Head of caudate nucleus (tissue), 42 donors: ENCODE data around the gene TSNAX.
"Not testable (repeated sequence)": the region's sequence is repeated elsewhere in the genome, so short reads cannot be mapped to it uniquely, and the experiment has no call there.

ENCODE experiments used
- DNase-seq, 42 donors: peaks; one replicate each; pipeline versions ENCODE4 v3.0.0 to v3.0.0-alpha.2; 2020 to 2021; ENCODE audit warnings: mixed read lengths in 7 of 42
- intact Hi-C: fragments of 100-400 bp; cut with DNase I; formaldehyde crosslinking; loops from one replicate; pipeline ENCODE4 v1.15.0; 2022

The TSNAX gene, protein sequence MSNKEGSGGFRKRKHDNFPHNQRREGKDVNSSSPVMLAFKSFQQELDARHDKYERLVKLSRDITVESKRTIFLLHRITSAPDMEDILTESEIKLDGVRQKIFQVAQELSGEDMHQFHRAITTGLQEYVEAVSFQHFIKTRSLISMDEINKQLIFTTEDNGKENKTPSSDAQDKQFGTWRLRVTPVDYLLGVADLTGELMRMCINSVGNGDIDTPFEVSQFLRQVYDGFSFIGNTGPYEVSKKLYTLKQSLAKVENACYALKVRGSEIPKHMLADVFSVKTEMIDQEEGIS

DNA sequence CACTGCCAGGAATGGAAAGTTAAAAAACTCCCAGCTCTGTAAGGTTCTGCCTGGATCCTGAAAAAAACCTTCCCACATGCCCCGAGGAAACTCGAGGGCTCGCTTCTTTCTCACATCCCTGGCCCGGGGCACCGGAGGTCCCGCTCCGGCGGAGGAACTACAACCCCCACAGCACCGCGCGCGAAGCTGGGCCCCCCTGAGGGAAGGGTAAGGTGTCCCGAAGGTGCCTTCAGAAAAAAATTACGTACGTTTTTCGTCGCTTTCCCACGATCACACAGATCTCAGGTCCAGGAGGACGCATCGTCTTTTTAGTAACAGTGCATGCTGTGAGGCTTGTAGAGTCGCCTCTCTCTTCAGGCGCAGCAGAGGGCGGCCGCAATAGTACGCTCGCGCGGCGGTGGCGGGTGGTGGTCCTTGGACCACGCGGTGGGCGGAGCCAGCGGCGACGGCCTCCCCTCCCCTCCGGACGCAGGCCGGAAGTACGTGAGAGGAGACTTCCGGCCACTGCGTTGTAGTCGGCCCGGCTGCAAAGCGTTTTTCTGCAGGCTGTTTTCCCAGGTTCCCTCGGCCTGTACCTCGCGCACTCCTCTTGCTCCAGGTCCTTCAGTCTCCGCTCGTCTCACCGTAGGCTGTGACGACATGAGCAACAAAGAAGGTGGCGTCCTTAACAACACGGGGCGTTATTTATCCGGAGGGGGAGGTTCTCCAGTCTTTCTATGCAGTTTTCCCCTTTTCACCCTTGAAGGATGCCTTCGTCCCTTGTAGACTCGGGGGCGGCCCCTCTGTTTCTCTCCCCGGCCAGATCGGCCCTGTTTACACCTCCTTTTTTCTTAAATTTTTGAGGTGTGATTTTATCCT lies at the start of gene TSNAX:
TSS of gene TSNAX (plus strand) at position 498 of the 858 bp plus-strand sequence. CDS start at position 640, 142 bp downstream.
- DNase-seq = peak; percentile 75 to 95 (median 91)
- intact Hi-C loops = loop anchor here (5.0 kb wide), 2 partner anchors 106 to 191 kb away; partner anchors contain the start of genes EGLN1, EXOC8 and SPRTN

DNA sequence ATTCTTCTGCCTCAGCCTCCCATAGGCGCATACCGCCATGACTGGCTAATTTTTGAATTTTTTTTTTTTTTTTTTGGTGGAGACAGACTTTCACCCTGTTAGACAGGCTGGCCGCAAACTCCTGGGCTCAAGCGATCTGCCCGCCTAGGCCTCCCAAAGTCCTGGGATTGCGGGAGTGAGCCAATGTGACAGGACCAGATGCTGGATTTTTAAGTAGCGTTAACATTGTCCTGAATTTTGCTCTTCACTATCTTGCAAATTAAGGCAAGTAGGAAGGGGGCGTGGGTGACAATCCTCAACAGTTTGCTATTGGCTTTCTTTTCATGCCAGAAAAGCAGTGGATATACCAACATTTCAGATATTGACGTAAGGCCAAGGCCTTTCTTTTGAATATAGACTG lies 49.7 kb upstream of the TSNAX start:
- intact Hi-C loops = no loop called here
- DNase-seq = no peak

DNA sequence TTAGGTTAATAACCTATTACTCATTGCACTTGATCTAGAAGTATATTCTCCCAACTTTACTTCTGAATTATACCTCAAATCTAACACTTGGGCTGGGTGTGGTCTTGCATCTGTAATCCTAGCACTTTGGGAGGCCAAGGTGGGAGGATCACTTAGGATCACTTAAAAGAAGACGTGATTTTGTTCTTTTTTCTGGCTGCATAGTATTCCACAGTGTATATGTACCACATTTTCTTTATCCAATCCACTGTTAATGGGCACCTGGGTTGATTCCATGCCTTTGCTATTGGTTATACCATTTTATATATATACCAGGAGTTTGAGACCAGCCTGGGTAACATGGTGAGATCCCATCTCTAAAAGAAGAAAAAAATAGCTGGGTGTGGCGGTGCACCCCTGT lies 48.5 kb upstream of the TSNAX start:
- no peak for DNase-seq
- intact Hi-C loops = no loop called here

DNA sequence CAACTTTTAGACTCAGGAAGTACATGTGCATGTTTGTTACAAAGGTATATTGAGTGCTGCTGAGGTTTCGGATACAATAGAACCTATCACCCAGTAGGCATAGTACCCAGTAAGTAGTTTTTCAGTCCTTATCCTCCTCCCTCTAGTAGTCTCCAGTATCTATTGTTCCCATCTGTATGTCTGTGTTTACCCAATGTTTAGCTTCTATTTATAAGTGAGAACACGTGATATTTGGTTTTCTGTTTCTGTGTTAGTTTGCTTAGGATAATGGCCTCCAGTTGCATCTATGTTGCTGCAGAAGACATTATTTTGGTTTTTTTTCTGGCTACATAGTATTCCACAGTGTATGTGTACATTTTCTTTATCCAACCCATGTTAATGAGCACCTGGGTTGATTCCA lies 47.2 kb upstream of the TSNAX start:
- intact Hi-C loops = no loop called here
- no peak for DNase-seq

DNA sequence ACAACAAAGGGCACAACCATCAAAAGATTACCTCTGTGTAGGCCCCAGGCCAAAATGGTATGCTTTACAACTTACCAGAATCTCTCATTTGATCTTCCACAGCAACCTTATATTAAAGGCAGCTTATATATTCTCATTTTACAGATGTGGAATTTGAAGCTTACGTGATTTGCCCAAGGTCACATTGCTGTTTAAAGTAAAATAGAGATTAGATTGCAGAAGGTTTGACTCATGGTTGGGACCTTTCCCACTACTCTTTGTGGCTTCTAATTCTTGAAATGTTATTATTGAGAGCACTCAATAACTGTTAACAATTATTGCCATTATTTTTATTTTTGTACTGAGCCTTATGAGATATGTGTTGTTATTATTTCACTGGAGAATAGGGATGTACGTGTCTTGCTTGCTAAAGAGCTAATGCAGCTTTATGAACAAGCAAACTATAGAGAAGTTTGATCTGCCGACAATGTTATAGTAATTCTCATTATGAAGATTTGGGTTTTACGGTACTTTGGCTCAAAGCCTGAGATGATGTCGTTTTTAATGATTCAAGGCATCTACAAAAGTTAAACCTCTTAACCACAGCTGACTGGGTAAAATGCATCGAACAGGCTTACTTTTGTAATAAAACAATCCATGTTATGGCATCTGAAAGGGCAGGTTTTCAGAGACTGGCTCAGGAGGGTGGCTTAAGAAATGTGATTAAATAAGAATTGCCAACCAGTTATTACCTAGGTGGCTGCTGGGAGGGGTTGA lies 43.3 kb upstream of the TSNAX start:
- no peak for DNase-seq
- intact Hi-C loops = no loop called here

DNA sequence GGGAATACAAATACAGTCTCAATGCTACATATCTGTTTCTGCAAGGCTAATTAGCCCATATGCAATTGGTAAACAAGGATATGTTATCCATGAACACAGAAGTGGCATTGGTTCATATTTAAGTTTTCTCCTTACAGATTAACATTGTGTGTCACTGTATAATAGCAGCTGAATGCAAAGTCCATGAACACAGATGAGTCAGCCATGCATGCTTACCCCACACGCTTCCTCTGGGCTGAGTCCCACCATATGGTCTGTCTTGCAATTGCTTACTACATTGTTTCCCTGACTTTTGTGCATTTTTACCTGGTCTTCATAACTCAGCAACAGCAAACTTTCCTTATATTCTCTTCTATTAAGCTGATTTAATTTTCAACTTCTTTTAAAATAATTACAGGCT lies 41.5 kb upstream of the TSNAX start:
- intact Hi-C loops = no loop called here
- DNase-seq = no peak

DNA sequence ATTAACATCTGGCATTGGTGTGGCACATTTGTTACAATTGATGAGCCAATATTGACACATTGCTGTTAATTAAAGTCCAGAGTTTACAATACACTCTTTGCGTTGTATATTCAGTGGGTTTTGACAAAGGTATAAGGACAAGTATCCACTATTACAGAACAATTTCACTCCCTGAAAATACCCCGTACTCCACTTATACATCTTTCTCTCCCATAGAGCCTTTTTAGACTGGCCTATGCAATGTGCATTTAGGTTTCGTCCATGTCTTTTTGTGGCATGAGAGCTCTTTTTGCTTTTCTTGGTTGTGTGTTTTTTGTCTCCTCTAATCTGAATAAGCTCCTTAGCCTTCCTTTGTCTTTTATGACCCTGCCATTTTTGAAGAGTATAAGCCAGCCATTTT lies 40.6 kb upstream of the TSNAX start:
- intact Hi-C loops = no loop called here
- DNase-seq = no peak

DNA sequence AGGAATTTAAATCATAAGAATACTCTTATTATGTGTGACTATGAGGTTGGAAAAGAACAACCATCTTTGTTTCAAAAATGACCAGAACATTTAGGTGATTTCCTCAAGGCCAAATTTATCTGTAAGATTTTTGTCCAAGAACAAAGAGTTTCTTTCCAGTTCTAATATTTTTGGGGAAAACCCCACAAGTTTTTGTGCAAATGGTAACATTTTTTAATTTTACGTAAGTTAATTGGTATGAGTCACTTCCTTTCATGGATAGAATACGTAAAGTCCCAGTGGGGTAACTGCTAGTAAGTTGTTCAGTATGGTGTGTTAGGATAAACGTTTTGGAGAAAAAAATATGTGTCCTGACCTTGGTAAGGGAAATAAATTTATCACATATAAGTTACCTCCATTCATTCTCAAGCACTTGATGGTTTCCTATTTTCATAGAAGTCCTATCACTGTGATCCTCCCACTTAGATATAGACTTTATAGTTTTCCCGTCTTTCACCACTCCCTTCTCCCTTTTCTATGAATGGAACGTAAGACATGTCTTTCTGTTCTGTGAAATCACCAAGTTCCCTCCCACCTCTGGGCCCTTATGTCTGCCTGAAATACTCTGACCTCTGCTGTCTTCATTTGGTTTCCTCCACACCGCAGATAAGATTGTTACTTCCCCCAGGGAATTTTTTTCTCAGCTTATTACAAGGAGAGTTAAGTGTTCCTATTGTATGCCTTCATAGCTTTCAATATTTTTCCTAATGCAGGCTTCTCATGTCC lies 34.9 kb upstream of the TSNAX start:
- intact Hi-C loops = no loop called here

DNA sequence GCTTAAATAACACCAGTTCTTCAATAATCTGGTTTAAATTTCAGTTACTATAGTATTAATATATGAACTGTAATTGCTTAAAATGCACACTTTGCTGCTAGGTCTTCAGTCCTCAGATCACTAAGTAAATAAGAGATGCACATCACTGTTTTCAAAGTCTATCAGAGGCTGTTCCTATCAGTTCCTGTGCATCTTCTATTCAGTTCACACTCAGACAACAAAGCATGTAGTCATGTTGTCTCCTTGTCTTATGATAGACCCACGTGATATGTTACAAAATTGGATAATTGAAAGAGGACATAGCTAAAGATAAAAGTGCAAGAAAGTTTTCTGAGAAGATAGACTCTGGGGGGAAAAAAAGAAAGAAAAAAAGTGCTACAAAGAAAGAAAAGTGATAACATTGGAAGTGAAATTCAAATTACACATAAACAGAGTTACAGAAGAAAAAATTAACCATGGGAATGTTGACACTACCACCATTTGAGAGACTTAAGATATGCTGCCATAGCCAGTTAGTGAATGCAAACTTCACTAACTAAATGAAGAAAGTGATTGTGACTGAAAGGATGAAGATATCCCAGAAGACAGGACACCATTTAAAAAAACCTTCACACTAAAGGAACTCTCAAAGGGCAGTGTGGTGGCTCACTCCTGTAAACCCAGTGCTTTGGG lies 33.9 kb upstream of the TSNAX start:
- intact Hi-C loops = no loop called here
- no peak for DNase-seq

More for the DNA sequence above, 34.9 kb upstream of the TSNAX start:
- no peak for DNase-seq

DNA sequence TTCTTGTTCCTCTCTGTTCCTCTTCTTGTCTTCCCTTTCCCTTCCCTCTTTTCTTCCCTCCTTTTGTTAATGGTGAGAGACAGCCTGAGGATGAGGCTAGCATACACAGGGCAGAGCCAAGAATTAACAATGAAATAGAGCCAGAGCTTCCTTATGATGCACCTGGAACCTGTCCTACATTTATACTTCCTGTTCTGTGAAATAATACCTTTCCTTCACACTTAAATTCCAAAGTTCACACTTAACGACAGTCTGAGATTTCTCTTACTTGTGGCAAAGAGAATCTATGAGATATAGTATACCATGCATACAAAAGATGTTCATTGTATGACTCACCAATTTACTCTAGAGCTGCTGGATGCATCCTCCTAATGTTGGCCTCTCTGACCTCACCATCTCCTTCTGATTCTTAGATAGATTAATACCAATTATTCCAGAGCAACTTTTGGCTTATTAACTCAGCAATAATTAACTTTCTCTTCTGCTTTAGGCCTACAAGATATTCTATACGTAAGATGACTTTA lies 30.8 kb upstream of the TSNAX start:
- intact Hi-C loops = no loop called here
- no peak for DNase-seq

DNA sequence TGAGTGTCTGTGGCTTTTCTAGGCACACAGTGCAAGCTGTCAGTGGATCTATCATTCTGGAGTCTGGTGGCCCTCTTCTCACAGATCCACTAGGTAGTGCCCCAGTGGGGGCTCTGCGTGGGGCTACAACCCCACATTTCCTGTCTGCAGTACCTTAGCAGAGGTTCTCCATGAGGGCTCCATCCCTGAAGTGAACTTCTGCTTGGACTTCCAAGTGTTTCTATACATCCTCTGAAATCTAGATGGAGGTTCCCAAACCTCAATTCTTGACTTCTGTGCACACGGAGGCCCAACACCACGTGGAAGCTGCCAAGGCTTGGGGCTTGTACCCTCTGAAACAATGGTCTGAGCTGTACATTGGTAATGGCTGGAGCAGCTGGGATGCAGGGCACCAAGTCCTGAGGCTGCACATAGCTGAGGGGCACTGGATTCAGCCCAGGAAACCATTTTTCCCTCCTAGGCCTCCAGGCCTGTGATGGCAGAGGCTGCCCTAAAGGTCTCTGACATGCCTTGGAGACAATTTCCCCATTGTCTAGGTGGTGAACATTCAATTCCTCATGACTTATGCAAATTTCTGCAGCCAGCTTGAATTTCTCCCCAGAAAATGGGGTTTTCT lies 29.2 kb upstream of the TSNAX start:
- intact Hi-C loops = no loop called here
- DNase-seq = no peak

DNA sequence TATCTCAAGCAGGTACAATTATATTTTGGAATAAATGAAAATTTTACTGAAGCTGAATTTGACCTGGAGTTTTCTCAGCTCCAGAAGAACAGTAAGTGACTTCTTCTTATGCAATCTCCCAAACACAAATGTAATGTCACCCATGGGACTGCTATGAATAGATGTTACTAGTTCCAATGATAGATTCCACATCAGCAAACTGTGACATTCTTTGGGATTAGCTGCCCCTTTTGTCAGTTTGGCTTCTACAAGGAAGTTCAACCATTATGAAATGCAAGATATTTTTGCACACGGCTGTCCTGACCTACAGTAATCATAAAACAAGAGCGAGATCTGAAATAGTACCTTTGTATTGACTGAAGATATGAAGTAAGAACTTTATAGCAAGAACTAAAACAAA lies 27.8 kb upstream of the TSNAX start:
- DNase-seq = no peak
- intact Hi-C loops = no loop called here

DNA sequence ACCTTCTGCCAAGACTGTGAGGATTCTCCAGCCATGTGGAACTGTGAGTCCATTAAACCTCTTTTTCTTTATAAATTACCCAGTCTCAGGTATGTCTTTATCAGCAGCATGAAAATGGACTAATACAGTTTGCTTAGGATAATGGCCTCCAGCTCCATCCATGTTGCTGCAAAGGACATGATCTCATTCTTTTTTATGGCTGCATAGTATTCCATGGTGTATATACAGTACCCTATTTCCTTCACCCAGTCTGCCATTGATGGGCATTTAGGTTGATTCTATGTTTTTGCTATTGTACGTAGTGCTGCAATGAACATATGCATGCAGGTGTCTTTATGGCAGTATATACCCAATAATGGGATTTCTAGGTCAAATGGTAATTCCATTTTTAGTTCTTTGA lies 25.3 kb upstream of the TSNAX start:
- intact Hi-C loops, DNase-seq: not testable (repeated sequence)

DNA sequence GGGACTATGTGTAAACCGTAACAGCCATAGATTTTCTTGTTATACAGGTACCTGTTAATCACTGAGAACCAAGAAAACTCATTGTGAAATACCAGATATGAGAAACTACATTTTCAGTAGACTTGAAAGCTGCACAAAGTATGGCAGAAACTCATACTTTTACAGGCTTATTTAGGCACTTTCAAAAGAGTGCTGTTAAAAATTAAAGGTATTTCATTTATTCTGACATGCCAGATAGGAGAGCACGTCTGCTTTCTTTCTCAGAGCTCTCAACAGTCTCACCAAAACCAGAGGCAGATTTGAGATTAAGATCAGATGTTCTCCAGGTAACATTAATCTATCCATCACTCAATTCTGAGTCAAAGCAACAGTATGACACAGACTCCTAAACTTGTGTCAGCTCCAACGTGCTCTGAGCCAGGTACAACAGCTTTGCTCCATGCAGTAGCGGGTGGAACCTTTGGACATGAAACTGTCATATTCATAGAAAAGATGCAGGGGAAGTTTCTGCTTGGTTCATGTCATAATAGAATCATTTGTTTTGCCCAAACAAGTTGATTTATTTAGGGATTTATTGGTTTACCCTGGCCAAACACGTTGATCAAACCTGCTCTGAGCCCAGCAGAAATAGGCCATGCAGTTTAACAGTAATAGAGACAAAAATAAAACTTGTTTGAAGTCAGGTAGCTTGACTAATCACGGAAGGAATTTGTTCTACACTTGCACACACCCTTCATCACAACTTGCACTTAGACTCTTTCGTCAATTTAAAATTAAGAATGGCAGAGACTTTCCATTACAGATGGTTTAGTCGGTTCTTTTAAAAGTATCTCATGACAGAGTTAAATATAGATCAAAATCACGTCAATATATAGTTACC lies 20.8 kb upstream of the TSNAX start:
- DNase-seq = no peak
- intact Hi-C loops = no loop called here

DNA sequence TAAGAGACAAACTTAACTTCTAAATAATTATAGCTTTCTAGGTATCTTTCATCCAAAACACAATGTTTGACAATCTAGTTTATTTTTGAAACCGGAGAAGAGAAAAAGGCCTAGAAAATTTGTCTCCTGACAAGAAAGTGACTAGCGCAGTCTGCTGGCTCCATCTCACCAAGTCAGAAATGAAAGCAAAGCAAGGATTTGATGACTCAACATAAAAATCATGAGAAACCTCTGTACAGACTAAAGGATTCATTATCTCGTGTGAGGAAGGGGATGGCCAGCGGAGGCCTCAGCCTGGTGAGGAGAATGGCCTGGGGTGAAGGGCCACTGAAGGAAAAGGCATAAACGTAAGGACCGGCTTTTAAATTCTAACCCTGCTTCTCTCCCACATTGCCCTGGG lies 20.0 kb upstream of the TSNAX start:
- intact Hi-C loops = no loop called here
- no peak for DNase-seq

DNA sequence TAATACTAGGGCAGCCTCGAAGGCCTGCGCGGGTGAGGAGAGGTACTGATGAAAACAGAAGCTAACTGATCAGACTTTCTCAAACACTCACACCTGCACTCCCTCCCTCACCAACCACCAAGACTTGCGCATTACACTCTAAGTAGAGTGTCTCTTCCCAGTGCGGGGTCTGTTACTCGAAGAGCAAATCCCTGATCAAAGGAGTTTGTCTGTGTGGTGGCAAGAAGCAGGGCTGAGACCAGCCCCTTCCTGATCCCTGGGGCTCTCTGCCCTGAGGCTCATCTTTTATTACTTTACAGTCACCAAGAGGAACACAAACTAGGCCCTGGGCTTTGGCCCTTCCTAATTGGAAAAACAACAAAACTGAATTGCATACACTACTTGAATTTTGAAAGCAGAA lies 19.5 kb upstream of the TSNAX start:
- intact Hi-C loops = no loop called here
- no peak for DNase-seq

DNA sequence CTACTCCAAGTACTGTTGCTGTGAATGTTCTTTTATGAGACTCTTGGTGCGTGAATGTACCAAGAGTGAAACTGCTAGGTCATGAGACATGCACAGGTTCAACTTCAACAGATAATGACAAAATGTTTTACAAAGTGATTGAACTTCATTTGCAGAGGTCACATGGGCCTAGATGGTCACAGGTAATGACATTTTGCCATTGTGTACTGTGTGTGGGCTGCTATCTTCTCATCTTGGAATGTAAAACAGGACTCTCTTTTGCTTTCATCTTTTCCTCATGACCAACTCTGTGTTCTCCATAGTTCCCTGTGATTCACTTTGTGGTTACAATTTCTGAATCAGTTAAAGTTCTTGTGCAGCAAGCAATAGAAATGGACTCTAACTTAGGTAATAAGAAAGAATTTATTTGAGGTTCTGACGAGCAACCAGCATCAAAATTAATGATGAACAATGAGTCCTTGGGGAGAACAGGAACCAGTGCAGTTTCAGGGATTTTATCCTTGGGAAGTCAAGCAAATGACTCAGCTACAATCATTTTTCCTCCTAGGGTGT lies 16.2 kb upstream of the TSNAX start:
- DNase-seq = no peak
- intact Hi-C loops = no loop called here
